DMS 273 (cell line): ENCODE data around the gene TSNAXIP1.

ENCODE experiments used
- DNase-seq: peaks from one replicate; lab custom pipeline; 2025; ENCODE audit not compliant: unreplicated experiment; lab: John Stamatoyannopoulos, UW

TSNAXIP1 gene

GRCh38 chr16:67806428-67807147 lies at the start of gene TSNAXIP1, which contains the start of gene RANBP10:
TSNAXIP1 (plus strand) TSS chr16:67806889; CDS start chr16:67807150, 261 bp downstream.
RANBP10 (minus strand) TSS chr16:67806560; CDS start chr16:67806536, 24 bp downstream.
- DNase-seq, result peak; percentile 99

- DNase-seq, result no peak
Measured at GRCh38 chr16:67758006-67758405, 48.7 kb upstream of the TSNAXIP1 start.

GRCh38 chr16:67758966-67759365 lies 47.7 kb upstream of the TSNAXIP1 start:
- no peak for DNase-seq

- DNase-seq, result no peak
Measured at GRCh38 chr16:67760206-67760955, 46.3 kb upstream of the TSNAXIP1 start.

- DNase-seq, result no peak
Measured at GRCh38 chr16:67760956-67761230, 45.8 kb upstream of the TSNAXIP1 start.

- no peak for DNase-seq
Measured at GRCh38 chr16:67761924-67762323, 44.8 kb upstream of the TSNAXIP1 start.

- DNase-seq, result no peak
Measured at GRCh38 chr16:67762385-67762784, 44.3 kb upstream of the TSNAXIP1 start.

- DNase-seq, result no peak
Measured at GRCh38 chr16:67763066-67763465, 43.6 kb upstream of the TSNAXIP1 start.

GRCh38 chr16:67764158-67764667 lies 42.5 kb upstream of the TSNAXIP1 start:
- DNase-seq, result no peak

GRCh38 chr16:67766291-67766690 lies 40.4 kb upstream of the TSNAXIP1 start:
- DNase-seq, result peak; percentile 27

- peak; percentile 57 for DNase-seq
Measured at GRCh38 chr16:67767953-67768352, 38.7 kb upstream of the TSNAXIP1 start.

GRCh38 chr16:67770346-67770991 lies 36.2 kb upstream of the TSNAXIP1 start:
- peak; percentile 25 for DNase-seq

GRCh38 chr16:67773099-67773498 lies 33.6 kb upstream of the TSNAXIP1 start:
- peak; percentile 29 for DNase-seq

GRCh38 chr16:67773569-67774456 lies 32.9 kb upstream of the TSNAXIP1 start:
- peak; percentile 50 for DNase-seq

- no peak for DNase-seq
Measured at GRCh38 chr16:67774457-67774853, 32.2 kb upstream of the TSNAXIP1 start.

- no peak for DNase-seq
Measured at GRCh38 chr16:67775273-67775672, 31.4 kb upstream of the TSNAXIP1 start.

- no peak for DNase-seq
Measured at GRCh38 chr16:67779256-67780014, 27.3 kb upstream of the TSNAXIP1 start.

GRCh38 chr16:67780847-67781564 lies 25.7 kb upstream of the TSNAXIP1 start:
- DNase-seq, result no peak

GRCh38 chr16:67781565-67781921 lies 25.1 kb upstream of the TSNAXIP1 start:
- no peak for DNase-seq
